GM12872 (cell line): ENCODE measurements around the gene PER1.

Experiments used
- TF ChIP-seq, protein P1 (sequence below): IDR thresholded peaks from 3 replicates; pipeline ENCODE4 v1.5.1; 2011; ENCODE audit warnings: low read depth, mild to moderate bottlenecking, low read length, moderate library complexity; ENCODE audit not compliant: insufficient read depth

PER1 gene

DNA sequence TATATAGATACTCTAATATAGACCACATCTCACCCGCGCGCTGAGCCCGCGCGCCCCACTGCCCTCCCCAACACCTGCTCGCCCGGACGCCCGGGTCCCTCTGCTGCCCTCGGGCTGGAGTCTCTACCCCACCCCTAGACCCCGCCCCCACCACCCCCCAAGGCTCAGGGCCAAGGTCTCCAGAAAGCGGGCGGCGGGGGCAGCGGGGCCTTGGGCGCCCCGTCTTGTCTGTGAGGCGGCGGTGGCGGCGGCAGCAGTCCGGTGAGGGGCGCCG is 30.9 kb downstream of the PER1 start:
- TF ChIP-seq, protein P1, sequence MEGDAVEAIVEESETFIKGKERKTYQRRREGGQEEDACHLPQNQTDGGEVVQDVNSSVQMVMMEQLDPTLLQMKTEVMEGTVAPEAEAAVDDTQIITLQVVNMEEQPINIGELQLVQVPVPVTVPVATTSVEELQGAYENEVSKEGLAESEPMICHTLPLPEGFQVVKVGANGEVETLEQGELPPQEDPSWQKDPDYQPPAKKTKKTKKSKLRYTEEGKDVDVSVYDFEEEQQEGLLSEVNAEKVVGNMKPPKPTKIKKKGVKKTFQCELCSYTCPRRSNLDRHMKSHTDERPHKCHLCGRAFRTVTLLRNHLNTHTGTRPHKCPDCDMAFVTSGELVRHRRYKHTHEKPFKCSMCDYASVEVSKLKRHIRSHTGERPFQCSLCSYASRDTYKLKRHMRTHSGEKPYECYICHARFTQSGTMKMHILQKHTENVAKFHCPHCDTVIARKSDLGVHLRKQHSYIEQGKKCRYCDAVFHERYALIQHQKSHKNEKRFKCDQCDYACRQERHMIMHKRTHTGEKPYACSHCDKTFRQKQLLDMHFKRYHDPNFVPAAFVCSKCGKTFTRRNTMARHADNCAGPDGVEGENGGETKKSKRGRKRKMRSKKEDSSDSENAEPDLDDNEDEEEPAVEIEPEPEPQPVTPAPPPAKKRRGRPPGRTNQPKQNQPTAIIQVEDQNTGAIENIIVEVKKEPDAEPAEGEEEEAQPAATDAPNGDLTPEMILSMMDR: no peak

DNA sequence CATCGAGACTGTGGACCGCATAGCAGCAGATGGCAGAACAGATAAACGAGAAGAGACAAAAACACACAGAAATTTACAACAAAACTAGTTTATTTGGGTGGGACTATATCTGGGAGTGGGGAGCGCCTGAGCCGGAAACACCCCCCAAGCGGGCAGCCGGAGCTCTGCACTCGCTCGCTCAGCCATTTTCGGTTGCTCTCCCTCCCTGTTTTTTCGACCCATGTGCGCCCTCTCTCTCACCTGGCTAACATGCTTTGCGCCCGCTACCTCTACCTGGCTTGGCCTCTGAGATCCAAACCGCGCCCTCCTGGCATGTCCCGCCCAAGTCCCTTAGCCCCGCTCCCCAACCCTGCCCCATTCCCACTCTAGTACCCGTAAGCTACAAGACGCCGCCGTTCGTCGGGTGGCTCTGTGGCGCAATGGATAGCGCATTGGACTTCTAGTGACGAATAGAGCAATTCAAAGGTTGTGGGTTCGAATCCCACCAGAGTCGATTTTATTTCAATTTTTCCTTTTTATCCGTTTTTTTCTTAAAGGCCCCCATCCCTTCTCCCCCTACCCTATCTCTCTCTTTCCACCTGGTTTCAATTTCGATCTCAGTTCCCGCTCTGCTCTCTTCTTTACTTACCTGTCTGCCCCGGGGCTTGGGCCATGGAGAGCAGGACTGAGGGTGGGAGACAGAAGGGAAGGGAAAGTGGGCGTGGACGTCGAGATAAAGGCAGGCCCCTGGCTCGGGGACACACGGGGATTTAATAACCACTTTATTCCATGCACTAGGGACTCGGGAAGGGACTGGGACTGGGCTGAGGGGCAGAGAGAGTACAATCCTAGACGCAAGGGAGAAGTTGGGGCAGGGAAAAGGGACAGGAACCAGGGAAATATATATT is 31.4 kb downstream of the PER1 start:
- TF ChIP-seq, protein P1: peak; percentile 67

DNA sequence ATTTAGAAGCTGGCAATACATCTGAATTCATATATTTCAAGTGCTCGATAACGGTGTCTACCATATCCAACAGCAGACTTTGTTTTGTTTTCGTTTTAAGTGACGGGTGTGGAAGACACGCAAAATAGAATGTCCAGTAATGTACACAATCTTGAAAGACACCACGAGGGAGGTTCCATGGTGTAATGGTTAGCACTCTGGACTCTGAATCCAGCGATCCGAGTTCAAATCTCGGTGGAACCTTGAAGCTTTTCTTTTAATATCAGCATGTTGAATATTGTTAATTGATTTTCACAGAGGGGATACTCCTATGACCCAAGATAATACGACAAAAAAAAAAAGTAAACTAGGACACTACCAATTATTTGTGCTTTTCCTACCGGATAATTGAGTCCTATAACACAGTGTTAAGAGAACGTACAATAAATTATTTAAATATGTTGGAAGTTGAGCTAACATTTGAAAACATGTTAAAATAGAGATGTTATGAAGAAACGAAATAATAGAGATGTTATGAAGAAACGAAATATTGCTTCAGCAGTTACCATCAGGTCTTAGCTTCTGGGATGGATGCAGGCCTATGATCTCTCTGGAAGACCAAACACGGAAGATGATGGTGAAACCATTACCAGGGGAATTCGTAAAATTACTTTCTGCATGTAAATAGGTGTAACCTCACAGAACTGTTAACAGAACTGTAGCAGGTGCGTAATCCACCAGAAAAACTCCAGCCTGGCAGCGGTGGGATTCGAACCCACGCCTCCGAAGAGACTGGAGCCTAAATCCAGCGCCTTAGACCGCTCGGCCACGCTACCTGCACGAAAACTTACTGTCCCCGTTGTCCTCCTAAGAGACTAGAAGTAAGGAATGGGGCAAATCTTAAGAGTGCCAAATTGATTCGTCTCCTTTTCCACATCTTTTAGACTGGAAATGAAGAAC is 32.4 kb downstream of the PER1 start:
- TF ChIP-seq, protein P1: no peak

DNA sequence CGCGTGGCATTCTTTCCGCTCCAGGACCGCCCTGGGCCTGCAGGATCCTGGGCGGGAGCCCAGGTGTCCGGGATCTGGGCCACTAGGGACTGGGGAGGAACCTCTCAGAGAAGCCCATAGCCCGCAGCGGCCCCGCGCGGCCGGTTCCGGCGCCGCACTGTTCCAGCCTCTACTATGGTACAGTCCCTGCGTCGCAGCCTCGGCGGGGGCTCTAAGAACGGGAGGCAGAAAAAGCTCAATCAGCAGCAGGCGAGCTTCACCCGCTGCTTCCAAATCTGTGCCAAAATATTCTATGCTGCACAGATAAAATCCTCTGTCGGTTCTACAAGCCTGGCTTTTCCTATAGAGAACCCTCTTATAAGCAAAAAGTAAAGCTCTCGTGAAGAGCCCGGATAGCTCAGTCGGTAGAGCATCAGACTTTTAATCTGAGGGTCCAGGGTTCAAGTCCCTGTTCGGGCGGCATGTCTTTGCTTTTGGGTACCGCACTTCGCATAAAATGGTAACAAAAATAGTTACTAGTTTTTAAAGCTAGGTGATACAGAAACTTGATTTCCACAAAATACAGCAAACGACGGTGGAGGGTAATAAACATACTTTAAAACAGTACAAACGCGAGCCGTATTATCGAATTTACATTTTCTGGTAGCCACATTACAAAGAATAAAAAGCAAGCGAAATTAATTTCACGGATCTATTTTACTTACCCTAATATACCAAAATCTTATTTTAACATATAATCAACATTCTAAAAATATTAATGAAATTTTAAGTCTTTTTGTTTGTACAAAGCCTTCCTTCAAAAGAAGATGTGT is 33.2 kb downstream of the PER1 start:
- TF ChIP-seq, protein P1: peak; percentile 88

DNA sequence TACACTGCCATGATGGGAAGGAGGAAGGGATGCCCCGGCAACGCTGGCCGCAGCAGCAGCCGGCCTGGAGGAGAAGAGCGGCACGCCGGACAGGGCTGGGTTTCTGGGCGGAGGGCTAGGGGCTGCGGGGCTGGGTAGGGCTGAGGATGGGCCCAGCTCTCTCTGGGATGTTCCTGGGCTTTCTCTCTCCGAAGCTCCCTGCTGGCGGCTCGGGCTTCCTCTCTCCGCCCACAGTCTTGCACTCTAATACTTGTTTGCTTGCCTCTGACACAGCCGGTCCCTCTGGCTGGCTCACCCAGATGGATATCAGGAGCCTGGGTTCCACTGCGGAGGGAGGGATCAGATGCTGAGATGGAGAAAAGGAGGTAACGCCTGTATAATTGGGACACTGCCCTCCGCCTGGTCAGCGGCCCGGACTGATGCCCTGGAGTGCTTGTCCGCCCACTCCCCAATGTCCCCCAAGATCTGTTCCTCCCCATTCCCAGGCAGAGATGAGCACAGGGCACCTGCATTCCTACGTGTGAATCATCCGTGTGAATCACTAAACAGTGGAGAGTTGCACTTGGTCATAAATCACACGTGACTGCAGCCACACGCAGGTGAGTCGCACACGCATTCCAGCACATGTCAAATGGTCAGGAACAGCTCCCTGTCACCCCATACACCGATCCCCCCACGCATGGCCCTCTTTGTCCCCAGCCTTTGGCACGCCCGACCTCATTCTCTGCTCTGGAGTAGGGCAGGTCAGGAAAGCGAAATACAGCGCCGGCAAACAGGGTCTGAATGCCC is 34.0 kb downstream of the PER1 start, which contains the start of gene ALOXE3:
Gene ALOXE3, minus strand, starts transcription at position 535 of the 789 bp plus-strand sequence. Its CDS starts 524 bp downstream, at position 11.
- TF ChIP-seq, protein P1: no peak

DNA sequence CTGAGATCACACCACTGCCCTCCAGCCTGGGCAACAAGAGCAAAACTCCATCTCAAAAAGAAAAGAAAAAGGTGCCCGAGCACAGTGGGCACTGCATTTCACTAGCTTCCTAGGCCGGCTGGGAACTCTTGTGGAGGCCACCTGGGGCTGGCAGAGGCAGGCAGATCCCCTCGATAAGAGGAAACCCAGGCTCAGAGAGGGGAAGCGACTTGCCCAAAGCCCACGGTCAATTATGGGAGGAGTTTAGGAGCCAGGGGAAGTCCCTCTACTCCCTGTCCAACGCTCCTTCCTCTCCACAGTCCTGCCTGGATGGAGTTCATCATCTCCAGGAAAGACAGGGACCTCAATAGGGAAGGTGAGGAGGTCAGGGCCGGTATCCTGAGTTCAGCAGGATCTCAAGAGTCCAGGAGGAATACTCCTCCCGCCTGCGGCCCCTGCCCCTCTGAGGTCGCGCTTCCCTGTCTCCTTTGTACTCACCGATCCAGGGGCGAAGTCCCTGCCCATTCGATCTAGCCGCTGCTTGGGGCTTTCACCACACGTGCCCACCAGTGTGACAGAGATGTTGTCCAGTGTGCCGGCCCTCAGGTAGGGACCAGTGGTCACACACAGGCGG is 34.7 kb downstream of the PER1 start:
- TF ChIP-seq, protein P1: no peak
